SU-DHL-6 (cell line): Measurements from ENCODE around the gene TAMM41.

ENCODE experiments used
- H2AFZ ChIP-seq: fragments of 200-600 bp; sonication (generic); 2 replicates; pipeline ENCODE4 v1.6.1; 2014; ENCODE audit warnings: low read depth, mild to moderate bottlenecking, moderate library complexity, mixed read lengths, antibody characterized with exemption, low read length; ENCODE audit not compliant: severe bottlenecking
- H3F3A ChIP-seq: fragments of 200-600 bp; shearing (Covaris generic); 2 replicates; pipeline ENCODE4 v1.6.0; 2016; ENCODE audit warnings: antibody characterized with exemption, mild to moderate bottlenecking; ENCODE audit not compliant: insufficient read depth
- H3K27ac ChIP-seq: fragments of 200-600 bp; sonication (generic); 2 replicates; pipeline ENCODE4 v1.5.1; 2016; ENCODE audit warnings: low read depth, mild to moderate bottlenecking, low read length, moderate library complexity, mixed read lengths
- H3K27me3 ChIP-seq: fragments of 200-600 bp; sonication (generic), shearing (Covaris generic); 2 replicates; pipeline ENCODE4 v1.6.0; 2014; ENCODE audit warnings: mild to moderate bottlenecking, low read length
- H3K36me3 ChIP-seq: fragments of 200-600 bp; sonication (generic); 2 replicates; pipeline ENCODE4 v1.6.1; 2014; ENCODE audit warnings: mild to moderate bottlenecking, low read length, mixed read lengths
- H3K4me2 ChIP-seq: fragments of 300-600, 200-600 bp; shearing (Covaris generic), sonication (generic); 2 replicates; pipeline ENCODE4 v1.6.0; 2014; ENCODE audit warnings: low read length, low read depth, mild to moderate bottlenecking; ENCODE audit not compliant: poor library complexity, severe bottlenecking
- H3K4me3 ChIP-seq: fragments of 200-600 bp; sonication (generic); 2 replicates; pipeline ENCODE4 v1.5.1; 2014; ENCODE audit warnings: antibody characterized with exemption, low read length, mild to moderate bottlenecking, mixed read lengths; ENCODE audit not compliant: insufficient read depth, poor library complexity, severe bottlenecking
- H3K79me2 ChIP-seq: fragments of 200-600 bp; sonication (generic); 2 replicates; pipeline ENCODE4 v1.6.1; 2014; ENCODE audit warnings: mild to moderate bottlenecking, low read length, moderate library complexity; ENCODE audit not compliant: insufficient read depth
- H3K9ac ChIP-seq: fragments of 200-600 bp; sonication (generic); 2 replicates; pipeline ENCODE4 v1.7.0; 2014; ENCODE audit warnings: mild to moderate bottlenecking, low read length
- H3K9me2 ChIP-seq: fragments of 200-600 bp; sonication (generic); replicated peaks from 2 replicates; pipeline ENCODE4 v1.6.1; 2014; ENCODE audit warnings: low read length; ENCODE audit not compliant: insufficient read depth
- H3K9me3 ChIP-seq: fragments of 200-600 bp; sonication (generic); 2 replicates; pipeline ENCODE4 v1.6.1; 2014; ENCODE audit warnings: low read length, mixed read lengths; ENCODE audit not compliant: insufficient read depth
- H4K20me1 ChIP-seq: fragments of 200-600 bp; sonication (generic); 2 replicates; pipeline ENCODE4 v1.6.1; 2014; ENCODE audit warnings: low read depth, mild to moderate bottlenecking, antibody characterized with exemption, low read length, moderate library complexity, mixed read lengths
- EZH2phosphoT487 ChIP-seq: fragments of 200-600 bp; sonication (generic), shearing (Covaris generic); conservative IDR thresholded peaks from 2 replicates; pipeline ENCODE4 v1.6.1; 2018; ENCODE audit warnings: mild to moderate bottlenecking, antibody characterized with exemption, low read length, moderate library complexity, mixed read lengths
- TF ChIP-seq, protein P1 (sequence below): fragments of 200-600 bp; sonication (generic); IDR thresholded peaks from one replicate; pipeline ENCODE4 v1.5.1; 2017; ENCODE audit warnings: antibody characterized with exemption, mild to moderate bottlenecking, low read length, moderate library complexity; ENCODE audit not compliant: insufficient read depth, poor library complexity, severe bottlenecking

Gene TAMM41

DNA sequence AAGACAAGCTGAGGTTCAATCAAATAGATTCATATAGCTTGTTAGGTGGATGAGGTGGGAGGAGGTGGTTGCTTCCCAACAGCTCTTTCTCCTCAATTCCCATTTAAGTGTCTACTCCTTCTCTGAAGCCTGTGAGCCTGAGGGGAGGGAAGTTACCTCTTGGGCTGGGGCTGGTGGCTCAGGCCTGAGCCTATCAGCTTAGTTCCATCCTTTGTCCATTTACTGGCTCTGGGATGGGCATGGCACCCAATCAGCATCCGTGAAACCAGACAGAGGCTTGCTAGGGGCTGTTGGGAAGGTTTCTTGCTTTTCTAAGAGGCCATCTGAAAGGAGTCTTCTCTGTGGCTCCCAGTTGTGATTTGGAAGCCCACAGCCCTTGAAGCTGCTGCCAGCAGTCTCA lies 57.3 kb downstream of the TAMM41 start:
- TF ChIP-seq, protein P1, sequence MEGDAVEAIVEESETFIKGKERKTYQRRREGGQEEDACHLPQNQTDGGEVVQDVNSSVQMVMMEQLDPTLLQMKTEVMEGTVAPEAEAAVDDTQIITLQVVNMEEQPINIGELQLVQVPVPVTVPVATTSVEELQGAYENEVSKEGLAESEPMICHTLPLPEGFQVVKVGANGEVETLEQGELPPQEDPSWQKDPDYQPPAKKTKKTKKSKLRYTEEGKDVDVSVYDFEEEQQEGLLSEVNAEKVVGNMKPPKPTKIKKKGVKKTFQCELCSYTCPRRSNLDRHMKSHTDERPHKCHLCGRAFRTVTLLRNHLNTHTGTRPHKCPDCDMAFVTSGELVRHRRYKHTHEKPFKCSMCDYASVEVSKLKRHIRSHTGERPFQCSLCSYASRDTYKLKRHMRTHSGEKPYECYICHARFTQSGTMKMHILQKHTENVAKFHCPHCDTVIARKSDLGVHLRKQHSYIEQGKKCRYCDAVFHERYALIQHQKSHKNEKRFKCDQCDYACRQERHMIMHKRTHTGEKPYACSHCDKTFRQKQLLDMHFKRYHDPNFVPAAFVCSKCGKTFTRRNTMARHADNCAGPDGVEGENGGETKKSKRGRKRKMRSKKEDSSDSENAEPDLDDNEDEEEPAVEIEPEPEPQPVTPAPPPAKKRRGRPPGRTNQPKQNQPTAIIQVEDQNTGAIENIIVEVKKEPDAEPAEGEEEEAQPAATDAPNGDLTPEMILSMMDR = no peak
- TF ChIP-seq EZH2phosphoT487 = no peak
- no peaks in the 10 kb centered on the region for H3K9me3 ChIP-seq
- no peak overlapping the region for H3K4me3 ChIP-seq
- no peak overlapping the region for H2AFZ ChIP-seq
- H4K20me1 ChIP-seq = no peaks in the 10 kb centered on the region
- H3K79me2 ChIP-seq = no peaks in the 10 kb centered on the region
- no peak overlapping the region for H3K9ac ChIP-seq
- H3K27me3 ChIP-seq = no peaks in the 10 kb centered on the region
- no peak overlapping the region for H3K27ac ChIP-seq
- H3K9me2 ChIP-seq = no peaks in the 10 kb centered on the region
- H3K36me3 ChIP-seq = no peaks in the 10 kb centered on the region
- no peak overlapping the region for H3K4me2 ChIP-seq
- no peaks in the 10 kb centered on the region for H3F3A ChIP-seq

DNA sequence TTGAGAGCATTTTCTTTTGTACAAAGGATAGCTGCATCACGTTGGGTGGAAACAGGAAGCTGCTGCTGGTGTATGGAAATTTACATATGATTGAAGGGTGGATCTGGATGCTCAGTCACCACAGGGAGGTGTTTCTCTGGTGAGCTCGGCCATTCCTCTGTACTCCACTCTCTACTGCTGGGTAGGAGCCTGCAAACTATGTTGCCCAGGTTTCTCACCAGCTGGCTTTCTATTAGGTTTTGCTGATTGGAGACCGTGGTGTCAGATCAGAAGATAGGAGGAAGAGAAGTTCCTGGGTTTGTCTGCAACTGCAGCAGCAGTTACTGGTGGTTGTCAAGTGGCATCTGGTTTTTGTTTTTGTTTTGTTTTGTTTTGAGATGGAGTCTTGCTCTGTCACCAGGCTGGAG lies 61.7 kb downstream of the TAMM41 start:
- Histone ChIP-seq H3F3A (no peaks in the 10 kb centered on the region), H2AFZ (no peak overlapping the region), H3K4me3 (no peak overlapping the region), H3K9me2 (no peaks in the 10 kb centered on the region), H3K27me3 (no peaks in the 10 kb centered on the region), H4K20me1 (no peaks in the 10 kb centered on the region), H3K36me3 (no peaks in the 10 kb centered on the region), H3K27ac (no peak overlapping the region), H3K9ac (no peak overlapping the region), H3K79me2 (no peaks in the 10 kb centered on the region), H3K9me3 (no peaks in the 10 kb centered on the region), H3K4me2 (no peak overlapping the region)
- TF ChIP-seq, protein P1 = no peak
- no peak for TF ChIP-seq EZH2phosphoT487

DNA sequence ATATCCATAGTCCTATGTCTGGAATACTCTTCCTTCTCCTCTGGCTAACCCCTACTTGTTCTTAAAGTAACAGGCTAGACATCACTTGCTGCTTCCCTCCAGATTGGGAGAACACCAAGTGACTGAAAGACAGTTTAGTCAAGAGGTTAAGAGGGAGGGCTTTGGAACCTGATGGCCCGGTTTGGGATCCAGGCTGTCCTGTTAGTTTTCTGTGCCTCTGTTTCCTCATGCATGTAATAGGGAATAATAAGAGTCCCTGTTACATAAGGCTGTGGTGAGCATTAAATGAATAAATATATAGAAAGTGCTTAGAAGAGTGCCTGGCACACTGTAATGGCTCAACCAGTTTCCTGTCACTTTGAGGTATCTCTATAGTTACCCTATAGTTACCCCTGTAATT lies 66.3 kb downstream of the TAMM41 start:
- no peaks in the 10 kb centered on the region for H3F3A ChIP-seq
- H3K4me3 ChIP-seq = no peak overlapping the region
- no peak overlapping the region for H3K4me2 ChIP-seq
- TF ChIP-seq, protein P1 = no peak
- TF ChIP-seq EZH2phosphoT487 = no peak
- no peak overlapping the region for H2AFZ ChIP-seq
- H3K27ac ChIP-seq = no peak overlapping the region
- H3K9ac ChIP-seq = no peak overlapping the region
- no peaks in the 10 kb centered on the region for H3K27me3 ChIP-seq
- no peaks in the 10 kb centered on the region for H3K79me2 ChIP-seq
- no peaks in the 10 kb centered on the region for H3K36me3 ChIP-seq
- H3K9me2 ChIP-seq = no peaks in the 10 kb centered on the region
- no peaks in the 10 kb centered on the region for H3K9me3 ChIP-seq
- H4K20me1 ChIP-seq = no peaks in the 10 kb centered on the region

DNA sequence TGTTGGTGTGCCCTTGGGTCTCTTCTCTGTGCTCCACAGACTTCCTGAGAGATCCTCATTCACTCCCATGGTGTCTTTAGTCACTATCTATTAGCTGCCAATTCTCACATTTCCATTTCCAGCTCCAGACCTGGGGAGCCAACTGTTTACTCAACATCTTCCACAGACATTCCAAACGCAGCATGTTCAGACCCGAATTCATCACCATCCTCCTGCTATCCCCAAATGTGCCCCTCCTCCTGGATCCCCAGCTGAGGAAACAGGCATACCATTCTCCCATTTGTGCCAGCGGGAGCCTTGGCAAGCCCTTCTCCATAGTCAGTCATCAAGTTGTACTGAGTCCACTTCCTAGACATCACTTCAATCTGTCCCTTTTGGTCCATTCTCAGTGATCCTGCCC lies 67.1 kb downstream of the TAMM41 start:
- no peaks in the 10 kb centered on the region for H3K9me2 ChIP-seq
- H3K9ac ChIP-seq = no peak overlapping the region
- H3K4me2 ChIP-seq = no peak overlapping the region
- H3K27ac ChIP-seq = no peak overlapping the region
- H3F3A ChIP-seq = no peaks in the 10 kb centered on the region
- H3K79me2 ChIP-seq = no peaks in the 10 kb centered on the region
- H3K27me3 ChIP-seq = no peaks in the 10 kb centered on the region
- H4K20me1 ChIP-seq = no peaks in the 10 kb centered on the region
- H3K9me3 ChIP-seq = no peaks in the 10 kb centered on the region
- no peak overlapping the region for H3K4me3 ChIP-seq
- no peak for TF ChIP-seq EZH2phosphoT487
- TF ChIP-seq, protein P1 = no peak
- no peaks in the 10 kb centered on the region for H3K36me3 ChIP-seq
- H2AFZ ChIP-seq = no peak overlapping the region
